Measurements from ENCODE around the gene AP1S2.
"Not testable (repeated sequence)": the region's sequence is repeated elsewhere in the genome, so short reads cannot be mapped to it uniquely, and the experiment has no call there.

Gene AP1S2

GRCh38 chrX:15854712-15855567 lies at the start of gene AP1S2:
TSS of gene AP1S2 (minus strand) at chrX:15854813. CDS start at chrX:15852524, 2,289 bp downstream.
- peak; percentile 85 for DNase-seq

- DNase-seq = no peak
These were observed 48.6 kb upstream of the AP1S2 start for GRCh38 chrX:15903186-15903681.

GRCh38 chrX:15895334-15895733 lies 40.7 kb upstream of the AP1S2 start:
- no peak for DNase-seq

GRCh38 chrX:15894724-15895123 lies 40.1 kb upstream of the AP1S2 start:
- DNase-seq = no peak

GRCh38 chrX:15890463-15890862 lies 35.9 kb upstream of the AP1S2 start:
- DNase-seq = no peak

- no peak for DNase-seq
These were observed 33.4 kb upstream of the AP1S2 start for GRCh38 chrX:15888062-15888461.

GRCh38 chrX:15883540-15883863 lies 28.9 kb upstream of the AP1S2 start:
- DNase-seq = no peak

GRCh38 chrX:15882704-15883539 lies 28.3 kb upstream of the AP1S2 start:
- no peak for DNase-seq

- no peak for DNase-seq
These were observed 26.8 kb upstream of the AP1S2 start for GRCh38 chrX:15881381-15881897.

- not testable (repeated sequence) for DNase-seq
These were observed 23.3 kb upstream of the AP1S2 start for GRCh38 chrX:15877914-15878313.

GRCh38 chrX:15877380-15877779 lies 22.8 kb upstream of the AP1S2 start:
- no peak for DNase-seq

GRCh38 chrX:15874672-15875071 lies 20.1 kb upstream of the AP1S2 start:
- no peak for DNase-seq

- no peak for DNase-seq
These were observed 19.0 kb upstream of the AP1S2 start for GRCh38 chrX:15873566-15873965.

GRCh38 chrX:15870310-15870709 lies 15.7 kb upstream of the AP1S2 start:
- no peak for DNase-seq

GRCh38 chrX:15869695-15870094 lies 15.1 kb upstream of the AP1S2 start:
- DNase-seq = no peak

- no peak for DNase-seq
These were observed 11.5 kb upstream of the AP1S2 start for GRCh38 chrX:15866147-15866546.

GRCh38 chrX:15864629-15865028 lies 10.0 kb upstream of the AP1S2 start:
- DNase-seq = no peak

- no peak for DNase-seq
These were observed 9.4 kb upstream of the AP1S2 start for GRCh38 chrX:15864023-15864422.

GRCh38 chrX:15860921-15861320 lies 6.3 kb upstream of the AP1S2 start:
- no peak for DNase-seq

- no peak for DNase-seq
These were observed 3.4 kb upstream of the AP1S2 start for GRCh38 chrX:15858051-15858450.

GRCh38 chrX:15856636-15857035 lies 2.0 kb upstream of the AP1S2 start:
- DNase-seq = no peak

- no peak for DNase-seq
These were observed 1.6 kb upstream of the AP1S2 start for GRCh38 chrX:15856222-15856587.

GRCh38 chrX:15855568-15856221 lies 1.1 kb upstream of the AP1S2 start:
- no peak for DNase-seq
